Stimulated activated CD4-positive, alpha-beta T cell treated with anti-CD3 and anti-CD28 coated beads, Interleukin-2, amount 100 ng/mL, for 24 hours (primary cell): ENCODE data around the gene CPT1C.

Experiments
- DNase-seq, 2 donors: peaks; one replicate each; pipeline ENCODE4 v3.0.0-alpha.2; 2020

The CPT1C gene

GRCh38 chr19:49690656-49691242 is at the start of gene CPT1C:
TSS of gene CPT1C (plus strand) at chr19:49691116. CDS start at chr19:49692253, 1,137 bp downstream.
- DNase-seq: peak; percentile 68 to 73

GRCh38 chr19:49641688-49642491 is 49.0 kb upstream of the CPT1C start, which contains the start of gene SCAF1:
TSS of gene SCAF1 (plus strand) at chr19:49642209. CDS start at chr19:49645027, 2,818 bp downstream.
- DNase-seq: peak; percentile 99

GRCh38 chr19:49642492-49643035 is 48.4 kb upstream of the CPT1C start:
- no peak for DNase-seq

- no peak for DNase-seq
These were observed 47.5 kb upstream of the CPT1C start for GRCh38 chr19:49643466-49643865.

GRCh38 chr19:49645592-49645991 is 45.3 kb upstream of the CPT1C start:
- no peak for DNase-seq

- DNase-seq: no peak
These were observed 44.9 kb upstream of the CPT1C start for GRCh38 chr19:49645995-49646394.

GRCh38 chr19:49646586-49646985 is 44.3 kb upstream of the CPT1C start:
- DNase-seq: no peak

GRCh38 chr19:49651029-49651819 is 39.7 kb upstream of the CPT1C start:
- no peak for DNase-seq

GRCh38 chr19:49651820-49652550 is 38.9 kb upstream of the CPT1C start:
- DNase-seq: no peak

GRCh38 chr19:49652551-49653465 is 38.1 kb upstream of the CPT1C start:
- DNase-seq: no peak

GRCh38 chr19:49653466-49653806 is 37.5 kb upstream of the CPT1C start:
- no peak for DNase-seq

GRCh38 chr19:49654581-49654980 is 36.3 kb upstream of the CPT1C start:
- no peak for DNase-seq

- no peak for DNase-seq
These were observed 35.1 kb upstream of the CPT1C start for GRCh38 chr19:49655570-49656455.

GRCh38 chr19:49656456-49657109 is 34.3 kb upstream of the CPT1C start:
- no peak for DNase-seq

- DNase-seq: no peak
These were observed 33.3 kb upstream of the CPT1C start for GRCh38 chr19:49657493-49658138.

GRCh38 chr19:49658139-49658517 is 32.8 kb upstream of the CPT1C start:
- DNase-seq: no peak

- no peak for DNase-seq
These were observed 32.1 kb upstream of the CPT1C start for GRCh38 chr19:49658566-49659442.

GRCh38 chr19:49660338-49660961 is 30.5 kb upstream of the CPT1C start:
- no peak for DNase-seq
